Kidney epithelial cell (primary cell): ENCODE results near the gene MMP2. TPM values are rescaled to one million over a fixed set of nuclear protein-coding genes. Genes with fewer than 3 reads are reported as not detected.

Experiments used
- DNase-seq: peaks from one replicate; pipeline ENCODE4 v3.0.0-alpha.2; 2010; ENCODE audit warnings: low read depth
- H3K27me3 ChIP-seq: 2 replicates; pipeline ENCODE4 v1.6.0; 2011; ENCODE audit warnings: low read length; ENCODE audit not compliant: control insufficient read depth, insufficient read depth
- H3K36me3 ChIP-seq: 2 replicates; pipeline ENCODE4 v1.5.1; 2011; ENCODE audit warnings: low read length; ENCODE audit not compliant: control insufficient read depth, insufficient read depth
- H3K4me3 ChIP-seq: 2 replicates; pipeline ENCODE4 v1.5.1; 2011; ENCODE audit warnings: low read depth, mild to moderate bottlenecking, control low read depth, low read length
- CTCF ChIP-seq: IDR thresholded peaks from 2 replicates; pipeline ENCODE4 v1.5.1; 2011; ENCODE audit warnings: mild to moderate bottlenecking, moderate library complexity, low read length, control low read depth, inconsistent platforms; ENCODE audit not compliant: insufficient read depth, poor library complexity, severe bottlenecking
- total RNA-seq: library from RNA; depleted of rRNA; stranded (reverse); fragments of >200 nt; gene quantifications from 2 replicates; pipeline ENCODE4 v1.2.3, GENCODE V29; 2015

Gene MMP2
- total RNA-seq, 1 donor from 2014 or later, result 188 TPM

GRCh38 chr16:55482056-55482455 lies 3.1 kb downstream of the MMP2 start:
- peaks cover 2% of the 10 kb centered on the region for H3K36me3 ChIP-seq
- no peak for TF ChIP-seq CTCF
- no peak overlapping the region for H3K4me3 ChIP-seq
- no peaks in the 10 kb centered on the region for H3K27me3 ChIP-seq
- DNase-seq, result no peak

- DNase-seq, result no peak
- TF ChIP-seq CTCF, result no peak
- H3K27me3 ChIP-seq, result no peaks in the 10 kb centered on the region
- H3K4me3 ChIP-seq, result no peak overlapping the region
- peaks cover 2% of the 10 kb centered on the region for H3K36me3 ChIP-seq
Measured at GRCh38 chr16:55487048-55487803, 8.2 kb downstream of the MMP2 start.

- no peaks in the 10 kb centered on the region for H3K27me3 ChIP-seq
- H3K4me3 ChIP-seq, result no peak overlapping the region
- TF ChIP-seq CTCF, result no peak
- H3K36me3 ChIP-seq, result peaks cover 2% of the 10 kb centered on the region
- no peak for DNase-seq
Measured at GRCh38 chr16:55488306-55488705, 9.3 kb downstream of the MMP2 start.

- no peak for DNase-seq
- Histone ChIP-seq H3K27me3 (no peaks in the 10 kb centered on the region), H3K4me3 (no peak overlapping the region), H3K36me3 (peaks cover 2% of the 10 kb centered on the region)
- TF ChIP-seq CTCF, result no peak
Measured at GRCh38 chr16:55489119-55489955, 10.3 kb downstream of the MMP2 start.

GRCh38 chr16:55489956-55490265 lies 10.9 kb downstream of the MMP2 start:
- TF ChIP-seq CTCF, result no peak
- DNase-seq, result no peak
- peaks cover 2% of the 10 kb centered on the region for H3K36me3 ChIP-seq
- H3K4me3 ChIP-seq, result no peak overlapping the region
- no peaks in the 10 kb centered on the region for H3K27me3 ChIP-seq
